HS-27A (cell line): ENCODE measurements around the gene MRAS.
"Not testable (repeated sequence)": the region's sequence is repeated elsewhere in the genome, so short reads cannot be mapped to it uniquely, and the experiment has no call there.

ENCODE experiments used
- DNase-seq: peaks from one replicate; pipeline ENCODE4 v3.0.0-alpha.2; 2012; ENCODE audit warnings: low read depth, missing footprints

Gene MRAS

GRCh38 chr3:138445236-138445635 is 96.9 kb downstream of the MRAS start:
- DNase-seq, result no peak

DNA sequence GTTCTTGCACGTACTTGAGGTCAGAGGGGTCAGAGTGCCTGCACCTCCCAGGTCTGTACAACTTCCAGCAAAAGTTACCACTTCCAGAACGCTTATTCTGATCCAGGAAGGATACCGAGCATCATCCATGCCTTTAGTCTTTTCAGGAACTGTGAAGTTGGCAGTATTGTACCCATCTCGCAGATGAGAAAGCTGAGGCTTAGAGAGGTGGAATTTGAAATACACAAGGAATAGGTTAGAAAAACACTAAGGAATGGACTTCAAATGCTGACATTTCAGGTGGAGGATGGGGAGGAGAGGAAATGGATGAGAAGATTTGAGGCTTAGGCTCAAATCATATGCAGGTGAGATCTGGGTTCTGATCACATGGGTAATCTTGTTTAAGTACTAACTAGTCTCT is 97.3 kb downstream of the MRAS start:
- DNase-seq, result no peak

GRCh38 chr3:138448631-138449030 is 100.3 kb downstream of the MRAS start:
- no peak for DNase-seq

GRCh38 chr3:138449490-138449889 is 101.1 kb downstream of the MRAS start:
- DNase-seq, result no peak

- no peak for DNase-seq
Measured at GRCh38 chr3:138450181-138450580, 101.8 kb downstream of the MRAS start.

DNA sequence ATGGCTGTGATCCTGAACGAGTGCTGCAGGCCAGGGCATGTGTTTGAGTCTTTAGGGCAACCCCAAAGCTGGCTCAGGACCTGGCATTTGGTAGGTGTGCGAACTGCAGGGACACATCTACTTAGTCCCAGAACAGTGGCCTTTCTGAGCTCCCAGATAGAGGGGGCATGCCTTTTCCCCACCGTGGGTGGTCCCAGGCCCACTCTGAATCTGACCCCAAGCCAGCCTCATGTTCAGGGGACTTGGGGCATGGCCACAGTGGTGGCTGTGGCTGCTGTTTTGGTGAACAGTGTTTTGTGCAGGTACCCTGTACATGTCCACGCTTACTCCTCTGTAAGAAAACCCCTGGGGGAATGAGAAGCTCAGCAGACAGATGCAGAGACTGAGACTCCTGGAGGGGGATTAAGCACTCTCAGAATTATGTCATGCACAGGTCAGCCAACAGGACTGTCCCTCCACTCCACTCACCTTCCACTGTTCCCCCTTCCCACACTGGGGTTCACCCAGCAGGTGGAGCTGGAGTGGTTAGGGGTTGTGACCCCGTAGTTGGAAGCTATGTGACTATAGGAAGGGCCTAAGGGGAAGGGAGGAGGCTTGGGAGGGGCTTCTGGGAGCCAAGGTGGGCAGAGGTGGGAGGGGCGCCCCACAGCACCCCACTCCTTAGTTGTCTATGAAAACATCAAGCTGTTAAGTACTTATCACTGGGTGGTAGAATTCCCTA is 102.5 kb downstream of the MRAS start:
- no peak for DNase-seq

DNA sequence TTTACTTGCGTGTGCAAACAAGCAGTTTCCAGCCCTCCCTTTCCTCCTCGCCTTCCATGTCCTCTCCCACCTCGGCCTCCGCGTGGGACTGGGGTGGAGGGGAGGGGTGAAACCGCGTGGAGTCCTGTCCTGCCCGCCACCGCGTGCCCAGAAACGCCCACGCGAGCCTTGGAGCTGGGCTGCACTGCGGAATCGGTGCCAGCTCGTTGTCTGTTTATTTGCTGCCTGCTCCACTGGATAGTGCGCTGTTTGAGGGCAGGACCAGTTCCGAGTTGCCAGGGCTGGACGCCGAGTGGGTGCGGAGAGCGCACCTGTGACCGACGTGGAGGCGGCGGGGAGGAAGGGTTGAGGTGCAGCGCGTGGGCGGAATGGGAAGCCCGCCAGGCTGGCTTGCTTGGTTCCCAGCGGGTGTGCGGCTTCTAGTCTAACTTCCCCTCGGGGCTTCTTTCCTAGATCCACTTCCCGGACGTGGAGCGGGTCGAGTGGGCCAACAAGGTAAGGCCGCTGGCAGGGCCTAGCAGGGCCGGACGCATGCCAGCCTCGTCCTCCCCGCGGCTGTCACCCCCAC is 103.3 kb downstream of the MRAS start:
- DNase-seq, result no peak

DNA sequence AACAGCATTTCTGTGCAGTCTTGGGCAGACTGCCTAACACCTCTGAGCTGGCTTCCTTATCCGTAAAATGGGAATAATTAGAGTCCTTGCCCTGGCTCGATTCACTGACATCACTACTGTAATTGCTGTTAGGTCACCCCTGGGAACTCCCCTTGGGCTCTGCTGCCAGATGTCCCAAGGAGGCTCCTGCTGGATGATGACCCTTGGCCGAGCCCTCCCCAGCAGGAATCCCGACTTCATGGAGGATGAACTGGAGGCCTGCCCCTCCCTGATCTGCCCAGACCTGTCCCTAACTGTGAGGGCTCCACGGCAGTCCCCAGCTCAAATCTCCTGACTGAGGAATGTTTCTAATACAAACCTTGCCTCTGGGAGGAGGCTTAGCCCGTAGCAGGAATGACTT is 104.1 kb downstream of the MRAS start:
- no peak for DNase-seq

- DNase-seq, result not testable (repeated sequence)
Measured at GRCh38 chr3:138453940-138454339, 105.6 kb downstream of the MRAS start.
